Transverse colon (tissue), 4 donors: ENCODE results near the gene IGSF3. TPM values are rescaled to one million over a fixed set of nuclear protein-coding genes. Genes with fewer than 3 reads are reported as not detected.
"Not testable (repeated sequence)": the region's sequence is repeated elsewhere in the genome, so short reads cannot be mapped to it uniquely, and the experiment has no call there.

Experiments used
- DNase-seq: peaks from one replicate; pipeline ENCODE4 v3.0.0-alpha.2; 2019
- H3K27ac ChIP-seq, 4 donors: fragments of 200-600 bp; sonication (generic); 2 replicates each; pipeline ENCODE4 v1.5.1; 2016 to 2018; ENCODE audit warnings: inconsistent platforms in 4 of 4
- H3K27me3 ChIP-seq: fragments of 200-600 bp; sonication (generic); 2 replicates; pipeline ENCODE4 v1.5.1; 2017; ENCODE audit warnings: inconsistent platforms
- H3K36me3 ChIP-seq, 4 donors: fragments of 200-600 bp; sonication (generic); 2 replicates each; pipeline ENCODE4 v1.5.1; 2017 to 2019; ENCODE audit warnings: inconsistent platforms in 4 of 4
- H3K4me1 ChIP-seq, 4 donors: fragments of 200-600 bp; sonication (generic); 2 replicates each; pipeline ENCODE4 v1.5.1; 2017 to 2020; ENCODE audit warnings: inconsistent platforms in 4 of 4
- H3K4me3 ChIP-seq, 4 donors: fragments of 200-600 bp; sonication (generic); 1 replicate in 1 of 4; 2 replicates in 3 of 4; pipeline versions ENCODE4 v1.5.1 to v1.6.1; 2017 to 2019; ENCODE audit warnings: inconsistent platforms in 4 of 4
- H3K9me3 ChIP-seq, 2 donors: fragments of 200-600 bp; sonication (generic); 2 replicates each; pipeline ENCODE4 v1.5.1; 2017 to 2019; ENCODE audit warnings: inconsistent platforms in 2 of 2
- CTCF ChIP-seq, 5 experiments: fragments of 200-600 bp in 3 of 5; fragments of 450-650 bp in 2 of 5; sonication (generic) in 3 of 5; IDR thresholded peaks; 1 replicate in 2 of 5; 2 replicates in 3 of 5; pipeline ENCODE4 v1.5.1; 2016 to 2017; ENCODE audit warnings: antibody characterized with exemption in 5 of 5, inconsistent platforms in 3 of 5, mild to moderate bottlenecking in 2 of 5, moderate library complexity in 1 of 5
- WGBS, 2 donors: methylation state at CpG; one replicate each; pipeline ENCODE4 v1.1.5; 2018; ENCODE audit warnings: low coverage in 1 of 2; 5-methylcytosine and 5-hydroxymethylcytosine counted together
- in situ Hi-C, 4 donors: fragments of 200-750 bp; cut with MboI; loops; one replicate each; pipeline versions ENCODE4 v1.15.0 to v1.15.1; 2017; ENCODE audit warnings: low sequenced_read_pairs in 3 of 4, low pct_ligation_motif_present in 1 of 4, low pct_unique_long_range_greater_than_20kb in 1 of 4
- intact Hi-C: fragments of 100-400 bp; cut with DNase I; formaldehyde crosslinking; loops from one replicate; pipeline ENCODE4 v1.15.1; 2023; ENCODE audit warnings: low total_unique reads
- total RNA-seq, 4 donors: library from RNA; depleted of rRNA; stranded (reverse); fragments of >200 nt; gene quantifications; one replicate each; pipeline ENCODE4 v1.1.0, GENCODE V29; 2016

The IGSF3 gene
- total RNA-seq, 4 donors from 2014 or later = 36.7 to 75.8 (median 56.9) TPM

DNA sequence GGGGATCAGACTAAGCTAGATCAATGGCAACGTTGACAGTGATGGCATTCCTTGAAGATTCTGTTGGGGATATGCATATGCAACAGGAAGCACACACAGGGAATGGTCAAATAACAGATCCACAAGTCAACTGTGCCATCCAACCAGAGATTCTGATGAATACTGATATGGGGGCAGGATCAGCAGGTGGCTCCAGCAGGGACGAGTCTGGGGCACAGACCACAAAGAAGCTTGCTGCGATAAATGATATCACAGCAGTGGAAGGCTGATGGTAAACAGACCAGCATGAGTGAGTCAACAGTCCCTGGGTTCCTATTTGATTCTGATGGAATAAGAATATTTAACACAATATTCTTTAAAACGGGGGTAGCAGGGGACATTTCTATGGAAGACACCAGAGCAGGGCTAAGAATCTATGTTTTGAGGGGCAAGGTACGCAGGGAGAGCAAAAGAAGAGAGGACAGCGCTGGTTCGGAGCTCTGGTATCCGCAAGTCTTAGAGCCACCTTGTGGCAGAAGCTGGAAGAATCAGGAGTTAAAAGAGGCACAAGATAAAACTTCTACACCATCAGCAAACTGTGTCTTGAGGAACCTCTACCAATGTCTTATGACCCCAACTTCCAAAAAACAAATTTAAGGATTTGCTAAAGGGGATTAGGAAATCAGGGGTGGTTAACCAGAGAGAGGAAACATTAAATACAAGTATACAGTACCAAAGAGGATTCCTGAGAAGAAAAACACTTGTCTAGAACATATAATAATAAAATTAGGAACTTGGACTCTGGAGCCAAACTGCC, 71.4 kb downstream of the IGSF3 start:
- in situ Hi-C loops = loop anchor here in 3 of 4 donors (25.0 kb wide), 2 partner anchors 441 to 466 kb away; partner anchors contain the start of gene TTF2 (in 1 of the 3)
- H3K27ac ChIP-seq = peak overlapping the region; percentile 61 to 74 (median 68)
- H3K27me3 ChIP-seq, intact Hi-C loops, H3K9me3 ChIP-seq, H3K36me3 ChIP-seq: not testable (repeated sequence)
- DNase-seq = peak; percentile 69
- 6 to 8% methylated on average over 6 to 8 of the region's 8 CpGs for WGBS, 2 donors
- peak; percentile 40 to 68 (median 59) for TF ChIP-seq CTCF (IDR thresholded peaks at IDR 0.05)
- H3K4me1 ChIP-seq = peaks cover 9 to 48% (median 26%) of the 10 kb centered on the region in 4 donors
- peak overlapping the region in 1 of 4 donors; percentile 31 for H3K4me3 ChIP-seq

- in situ Hi-C loops = loop anchor here in 3 of 4 donors (25.0 kb wide), 2 partner anchors 442 to 467 kb away; partner anchors contain the start of gene TTF2 (in 1 of the 3)
- peak overlapping the region; percentile 61 to 74 (median 68) for H3K27ac ChIP-seq
- 25 to 64% methylated on average over 2 to 4 of the region's 4 CpGs for WGBS, 2 donors
- H3K9me3 ChIP-seq, H3K27me3 ChIP-seq, DNase-seq, intact Hi-C loops, H3K36me3 ChIP-seq, H3K4me3 ChIP-seq: not testable (repeated sequence)
- peaks cover 9 to 48% (median 26%) of the 10 kb centered on the region in 4 donors for H3K4me1 ChIP-seq
- peak in 3 of 5 experiments; percentile 26 to 43 (median 29) for TF ChIP-seq CTCF (IDR thresholded peaks at IDR 0.05)
These were observed 72.3 kb downstream of the IGSF3 start for GRCh38 chr1:116595065-116595840.

DNA sequence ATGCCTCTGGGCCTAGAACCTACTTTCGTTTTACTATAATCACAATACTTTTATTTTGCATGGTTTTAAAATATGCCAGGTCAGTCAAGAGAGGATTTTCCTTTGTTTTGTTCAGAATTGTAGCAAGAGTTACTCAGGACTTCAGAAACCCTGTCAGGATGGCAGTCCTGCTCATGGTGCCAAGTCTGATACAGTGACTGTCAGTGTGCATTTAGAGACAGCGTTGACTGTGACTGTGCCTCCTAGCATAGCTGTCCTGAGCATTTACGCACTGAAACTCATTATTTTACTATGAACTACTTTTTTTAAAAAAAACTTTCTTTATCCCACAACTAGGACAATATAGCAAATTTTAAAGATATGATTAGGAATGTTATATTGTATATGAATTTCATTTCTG, 73.6 kb downstream of the IGSF3 start:
- not testable (repeated sequence) for H3K36me3 ChIP-seq
- WGBS, 2 donors = 81 to 92% methylated on average over 3 of the region's 3 CpGs

DNA sequence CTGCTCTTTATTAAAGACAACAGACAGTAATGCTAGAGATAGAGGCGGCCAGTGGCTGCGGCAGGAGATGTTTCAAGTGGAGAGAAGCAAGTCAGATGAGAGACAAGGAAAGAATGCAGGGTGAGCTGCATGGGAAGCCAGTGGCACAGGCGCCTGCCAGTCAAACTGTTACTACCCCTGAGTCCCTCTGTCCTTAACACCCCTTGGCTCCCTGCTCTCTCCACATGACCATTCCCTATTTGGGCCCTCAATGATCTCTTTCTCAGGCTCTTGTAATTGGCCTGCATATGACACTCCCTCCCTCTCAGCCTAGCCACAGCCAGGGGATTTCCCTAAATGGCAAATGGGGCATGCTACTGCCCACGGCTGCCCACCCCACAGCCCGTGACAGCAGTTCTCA, 74.1 kb downstream of the IGSF3 start:
- H3K9me3 ChIP-seq, H3K4me3 ChIP-seq, H3K36me3 ChIP-seq, intact Hi-C loops, DNase-seq, H3K27ac ChIP-seq, H3K27me3 ChIP-seq: not testable (repeated sequence)
- 99% methylated on average over 3 of the region's 5 CpGs; no CpG with 5 or more reads in 1 of the 2 donors for WGBS, 2 donors
- H3K4me1 ChIP-seq = peaks cover 9 to 56% (median 36%) of the 10 kb centered on the region in 4 donors
- in situ Hi-C loops = loop anchor here in 3 of 4 donors (25.0 kb wide), 2 partner anchors 444 to 469 kb away; partner anchors contain the start of gene TTF2 (in 1 of the 3)

More for the DNA sequence above, 73.6 kb downstream of the IGSF3 start:
- H3K27ac ChIP-seq, DNase-seq, intact Hi-C loops, H3K4me3 ChIP-seq, H3K27me3 ChIP-seq, H3K9me3 ChIP-seq: not testable (repeated sequence)
- in situ Hi-C loops = loop anchor here in 3 of 4 donors (25.0 kb wide), 2 partner anchors 443 to 468 kb away; partner anchors contain the start of gene TTF2 (in 1 of the 3)
- peaks cover 9 to 58% (median 35%) of the 10 kb centered on the region in 4 donors for H3K4me1 ChIP-seq

GRCh38 chr1:116591951-116592605, 75.5 kb downstream of the IGSF3 start:
- intact Hi-C loops, H3K36me3 ChIP-seq, H3K27me3 ChIP-seq, H3K4me3 ChIP-seq, DNase-seq, H3K9me3 ChIP-seq: not testable (repeated sequence)
- in situ Hi-C loops = loop anchor here in 3 of 4 donors (25.0 kb wide), 2 partner anchors 445 to 470 kb away; partner anchors contain the start of gene TTF2 (in 1 of the 3)
- peak overlapping the region; percentile 55 to 74 (median 69) for H3K27ac ChIP-seq
- WGBS, 2 donors = 76 to 100% methylated on average over 2 to 5 of the region's 7 CpGs
- H3K4me1 ChIP-seq = peaks cover 9 to 44% (median 29%) of the 10 kb centered on the region in 4 donors

DNA sequence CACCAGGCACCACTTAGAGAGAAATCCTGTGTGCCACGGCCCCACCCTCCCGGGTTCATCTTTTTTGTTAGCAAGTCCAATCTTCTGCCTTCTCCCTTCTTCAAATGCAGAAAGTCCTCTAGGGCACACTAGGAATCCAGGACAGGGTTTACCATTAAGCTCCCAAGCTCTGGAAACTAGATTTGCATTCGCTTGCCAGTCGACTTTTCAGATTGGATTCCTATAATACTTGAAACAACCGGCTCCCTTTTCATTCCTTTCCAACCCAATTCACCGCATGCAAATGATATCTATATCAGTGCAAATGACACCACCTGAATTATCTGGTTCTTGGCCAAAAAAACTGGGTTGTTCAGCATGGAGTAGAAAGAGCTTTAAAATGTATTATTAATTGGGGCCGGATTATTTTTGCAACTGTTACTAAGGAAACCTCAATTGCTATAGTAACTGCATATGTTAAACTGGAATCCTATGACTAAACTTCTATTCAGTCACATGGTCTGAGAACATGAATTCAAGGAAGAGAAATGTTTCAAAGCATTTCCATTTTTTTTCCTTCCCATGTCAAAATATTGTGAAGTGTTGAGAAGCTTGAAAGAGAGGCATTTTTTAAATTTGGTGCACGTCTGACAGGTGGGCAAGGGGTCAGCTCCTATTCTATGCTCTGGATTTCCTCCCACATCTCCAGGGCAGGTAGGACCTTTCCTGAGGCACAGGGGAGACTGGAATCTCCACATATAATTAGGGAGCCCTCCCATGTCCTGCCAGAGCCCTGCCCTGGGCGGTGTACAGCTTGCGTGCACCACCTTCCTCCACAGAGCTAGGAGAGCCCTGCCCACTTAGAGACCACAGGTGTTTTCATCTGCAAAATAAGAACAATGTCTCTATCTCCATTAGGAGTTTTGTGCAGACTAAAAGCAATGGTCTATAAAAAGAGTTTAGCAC, 76.3 kb downstream of the IGSF3 start:
- H3K9me3 ChIP-seq, intact Hi-C loops, DNase-seq, H3K27me3 ChIP-seq, H3K36me3 ChIP-seq, H3K4me3 ChIP-seq: not testable (repeated sequence)
- Histone ChIP-seq H3K27ac (peak overlapping the region in 3 of 4 donors; percentile 69 to 74 (median 69)), H3K4me1 (peaks cover 9 to 36% (median 25%) of the 10 kb centered on the region in 4 donors)
- 72% methylated on average over 2 of the region's 10 CpGs; no CpG with 5 or more reads in 1 of the 2 donors for WGBS, 2 donors
- in situ Hi-C loops = loop anchor here in 3 of 4 donors (25.0 kb wide), 2 partner anchors 446 to 471 kb away; partner anchors contain the start of gene TTF2 (in 1 of the 3)

GRCh38 chr1:116590359-116591005, 77.1 kb downstream of the IGSF3 start:
- H3K36me3 ChIP-seq, H3K4me3 ChIP-seq, DNase-seq, H3K27me3 ChIP-seq, intact Hi-C loops, H3K9me3 ChIP-seq: not testable (repeated sequence)
- Histone ChIP-seq H3K27ac (peak overlapping the region in 1 of 4 donors; percentile 58), H3K4me1 (peaks cover 4 to 28% (median 18%) of the 10 kb centered on the region in 4 donors)
- 65 to 86% methylated on average over 2 of the region's 6 CpGs for WGBS, 2 donors
- in situ Hi-C loops = loop anchor here in 3 of 4 donors (25.0 kb wide), 2 partner anchors 447 to 472 kb away; partner anchors contain the start of gene TTF2 (in 1 of the 3)
